Activated T-cell treated with anti-CD3 and anti-CD28 coated beads, Interleukin-2, amount 50 U/mL, for 48 hours (primary cell): ENCODE measurements around the gene OR3A1.
"Not testable (repeated sequence)": the region's sequence is repeated elsewhere in the genome, so short reads cannot be mapped to it uniquely, and the experiment has no call there.

Source experiments
- DNase-seq, 2 experiments: peaks; one replicate each; pipeline ENCODE4 v3.0.0-alpha.2; 2020

The OR3A1 gene

DNA sequence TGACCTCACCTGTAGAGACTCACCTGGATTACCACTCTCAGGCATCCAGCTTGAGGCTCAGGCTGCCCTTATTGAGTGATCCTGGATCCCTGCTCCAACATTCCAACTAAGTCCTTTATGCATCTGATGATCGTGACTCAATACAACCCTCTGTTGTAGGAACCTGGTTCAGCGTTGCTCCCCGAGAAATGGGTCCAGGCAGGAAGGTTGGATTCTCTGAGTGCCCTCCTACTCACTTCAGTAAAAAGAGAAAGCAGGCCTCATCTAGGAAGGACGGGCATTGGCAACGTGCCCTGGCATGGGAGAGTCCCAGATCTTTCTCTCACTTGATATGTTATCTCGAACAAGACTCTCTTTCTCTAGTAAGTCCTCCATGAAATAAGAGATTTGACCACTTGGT is at the start of gene OR3A1:
OR3A1 (minus strand) TSS at position 101 of the 400 bp plus-strand sequence. CDS start 5,778 bp downstream, outside the sequence.
- no peak for DNase-seq

DNA sequence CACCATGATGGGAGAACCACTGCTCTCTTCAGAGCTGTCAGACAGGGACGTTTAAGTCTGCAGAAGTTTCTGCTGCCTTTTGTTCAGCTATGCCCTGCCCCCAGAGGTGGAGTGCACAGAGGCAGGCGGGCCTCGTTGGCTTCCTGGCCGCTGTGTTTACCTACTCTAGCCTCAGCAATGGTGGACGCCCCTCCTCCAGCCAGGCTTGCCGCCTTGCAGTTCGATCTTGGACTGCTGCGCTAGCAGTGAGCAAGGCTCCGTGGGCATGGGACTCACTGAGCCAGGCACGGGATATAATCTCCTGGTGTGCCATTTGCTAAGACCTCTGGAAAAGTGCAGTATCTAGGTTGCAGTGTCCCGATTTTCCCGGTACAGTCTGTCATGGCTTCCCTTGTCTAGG is 44.6 kb upstream of the OR3A1 start:
- not testable (repeated sequence) for DNase-seq

GRCh38 chr17:3335876-3336275 is 37.7 kb upstream of the OR3A1 start:
- no peak for DNase-seq

DNA sequence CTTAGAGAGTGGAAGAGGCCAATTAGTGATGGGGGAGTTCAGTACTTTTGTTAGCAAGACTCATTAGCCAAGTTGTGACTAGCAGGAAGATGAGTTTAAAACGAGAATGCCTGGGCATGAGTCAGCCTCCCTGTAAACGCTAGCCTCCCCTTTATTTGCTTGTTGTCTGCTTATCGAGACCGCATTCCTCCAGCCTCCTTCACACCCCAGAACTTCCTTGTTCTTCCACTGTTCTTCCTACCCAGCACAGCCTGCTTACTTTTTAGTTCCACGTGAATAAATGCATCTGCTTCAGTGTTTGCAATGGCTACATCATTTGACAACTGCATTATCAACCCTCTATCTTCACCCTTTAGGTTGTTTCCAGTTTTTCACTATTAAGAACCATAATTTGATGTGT is 20.2 kb upstream of the OR3A1 start:
- DNase-seq, result no peak

- DNase-seq, result no peak
Measured at GRCh38 chr17:3316836-3317235, 18.7 kb upstream of the OR3A1 start.

DNA sequence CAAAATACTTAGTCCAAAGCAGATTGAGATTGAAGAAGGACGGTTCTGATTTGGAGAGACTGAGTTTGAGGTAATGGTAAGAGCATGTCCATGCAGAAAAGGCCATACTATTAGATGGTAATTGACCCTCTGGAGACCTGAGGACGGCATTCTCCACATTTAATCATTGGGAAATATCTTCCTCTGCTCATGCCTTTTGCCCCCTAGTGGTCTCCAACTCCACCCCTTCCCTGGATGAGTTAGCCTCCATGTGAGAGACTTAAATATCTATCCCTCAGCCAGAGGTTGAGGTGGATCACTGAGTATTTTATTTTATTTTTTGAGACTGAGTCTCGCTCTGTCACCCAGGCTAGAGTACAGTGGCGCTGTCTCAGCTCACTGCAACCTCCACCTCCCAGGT is 10.4 kb upstream of the OR3A1 start:
- DNase-seq, result no peak

DNA sequence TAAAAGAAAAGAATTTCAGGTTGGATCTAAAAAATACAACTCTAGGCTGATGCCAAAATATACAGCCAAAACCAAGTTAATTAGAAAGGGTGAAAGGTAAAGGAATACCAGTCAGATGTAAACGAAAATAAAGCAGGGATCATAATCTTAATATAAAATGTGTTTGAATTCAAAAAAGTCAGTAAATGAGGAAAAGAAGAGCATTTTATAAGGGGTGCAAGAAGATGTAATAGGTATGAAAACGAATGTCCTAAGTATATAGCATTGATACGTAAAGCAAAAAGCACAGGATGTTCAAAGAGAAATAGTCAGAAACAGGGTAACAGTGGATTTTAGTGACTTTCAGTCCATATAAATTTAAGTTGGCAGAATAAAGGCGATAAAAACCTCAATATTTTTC is 2.5 kb downstream of the OR3A1 start:
- no peak for DNase-seq

DNA sequence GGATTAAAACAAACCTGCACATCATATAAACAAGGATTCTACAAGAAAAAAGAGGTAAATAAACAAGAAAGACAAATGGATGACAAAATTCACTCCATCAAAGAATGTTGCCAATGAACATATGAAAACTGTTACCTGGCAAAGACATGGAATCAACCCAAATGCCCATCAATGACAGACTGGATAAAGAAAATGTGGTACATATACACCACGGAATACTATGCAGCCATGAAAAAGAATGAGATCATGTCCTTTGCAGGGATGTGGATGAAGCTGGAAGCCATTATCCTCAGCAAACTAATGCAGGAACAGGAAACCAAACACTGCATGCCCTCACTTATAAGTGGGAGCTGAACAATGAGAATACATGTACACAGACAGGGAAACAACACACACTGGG is 4.6 kb downstream of the OR3A1 start:
- not testable (repeated sequence) for DNase-seq

DNA sequence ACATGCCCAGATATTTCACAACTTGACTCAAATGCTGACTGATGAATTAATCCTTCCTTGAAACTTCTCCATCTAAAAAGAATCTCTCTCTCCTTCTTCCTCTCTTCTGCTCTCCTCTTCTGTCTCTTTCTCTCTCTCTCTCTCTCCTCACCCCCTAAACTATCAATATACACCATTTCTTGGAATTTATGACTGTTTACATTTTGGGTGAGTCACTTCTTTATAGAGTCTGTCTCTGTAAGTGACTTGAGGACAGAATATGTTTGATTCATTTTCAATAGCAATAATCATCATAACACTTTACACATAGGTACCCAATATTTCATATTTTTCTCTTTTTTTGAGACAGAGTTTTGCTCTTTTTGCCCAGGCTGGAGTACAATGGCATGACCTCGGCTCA is 15.3 kb downstream of the OR3A1 start:
- DNase-seq, result no peak

DNA sequence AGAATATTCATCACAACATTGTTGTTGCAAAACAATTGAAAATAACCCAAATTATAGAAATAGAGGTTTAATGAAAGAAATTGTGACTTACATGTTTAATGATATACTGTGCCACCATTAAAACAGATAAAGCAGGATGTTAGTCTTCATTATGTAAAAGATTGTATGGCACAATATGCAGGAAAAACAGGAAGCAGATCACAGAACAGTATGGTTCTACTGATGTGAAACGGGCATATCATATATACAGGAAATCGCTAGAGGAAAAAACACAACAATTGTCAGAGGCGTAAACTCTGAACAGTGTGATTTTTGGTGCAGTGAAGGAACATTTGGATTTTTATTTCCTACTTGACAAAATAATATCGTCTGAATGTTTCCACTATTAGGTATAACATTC is 22.0 kb downstream of the OR3A1 start:
- no peak for DNase-seq

GRCh38 chr17:3271072-3271848 is 26.9 kb downstream of the OR3A1 start:
- no peak for DNase-seq

DNA sequence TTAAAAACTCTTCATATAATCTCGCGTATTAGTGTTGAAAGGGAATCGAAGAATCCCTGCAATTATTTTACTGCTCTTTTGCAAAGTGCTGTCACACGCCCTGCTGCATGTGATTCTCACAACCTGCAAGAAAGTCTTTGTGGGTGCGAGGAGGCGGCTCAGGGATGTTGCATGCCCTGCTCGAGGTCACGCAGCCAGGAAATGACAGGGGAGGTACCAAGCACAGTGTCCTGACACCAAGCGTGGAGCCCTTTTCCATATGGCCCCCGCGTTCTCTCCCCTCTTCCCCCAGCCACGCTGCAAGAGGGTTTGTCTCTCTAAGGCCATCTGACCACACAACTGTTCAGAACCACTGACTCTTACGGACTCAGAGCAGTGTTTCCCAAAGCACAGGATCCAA is 37.6 kb downstream of the OR3A1 start:
- DNase-seq, result no peak

DNA sequence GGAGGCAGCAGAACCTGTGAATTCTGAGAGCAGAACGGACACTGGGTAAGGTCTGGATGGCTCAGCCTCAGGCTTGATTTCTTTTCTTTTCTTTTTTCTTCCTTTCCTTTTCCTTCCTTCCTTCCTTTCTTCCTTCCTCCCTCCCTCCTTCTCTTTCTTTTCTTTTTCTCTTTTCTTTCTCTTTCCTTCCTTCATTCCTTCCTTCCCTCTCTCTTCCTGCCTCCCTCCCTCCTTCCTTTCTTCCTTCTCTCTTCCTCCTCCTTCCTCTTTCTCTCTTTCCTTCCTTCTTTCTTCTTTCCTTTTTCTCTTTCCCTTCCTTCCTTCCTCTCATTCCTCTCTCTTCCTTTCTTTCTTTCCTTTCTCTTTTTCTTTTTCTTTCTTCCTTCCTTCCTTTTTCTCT is 38.0 kb downstream of the OR3A1 start:
- DNase-seq, result no peak

GRCh38 chr17:3256575-3256974 is 41.6 kb downstream of the OR3A1 start:
- DNase-seq, result no peak

- not testable (repeated sequence) for DNase-seq
Measured at GRCh38 chr17:3249013-3249412, 49.1 kb downstream of the OR3A1 start.

GRCh38 chr17:3244841-3245240 is 53.3 kb downstream of the OR3A1 start:
- not testable (repeated sequence) for DNase-seq

GRCh38 chr17:3241044-3241443 is 57.1 kb downstream of the OR3A1 start:
- not testable (repeated sequence) for DNase-seq
